ENCODE measurements around the gene CFAP61.

CFAP61 gene

GRCh38 chr20:20364593-20365479, 312.5 kb downstream of the CFAP61 start:
- DNase-seq (ENCODE audit: low spot score), result no peak

GRCh38 chr20:20365480-20366161, 313.3 kb downstream of the CFAP61 start:
- no peak for DNase-seq (ENCODE audit: low spot score)

- DNase-seq (ENCODE audit: low spot score), result no peak
Observed at GRCh38 chr20:20366551-20366875, 314.2 kb downstream of the CFAP61 start.

GRCh38 chr20:20366876-20367574, 314.7 kb downstream of the CFAP61 start:
- DNase-seq (ENCODE audit: low spot score), result no peak

- DNase-seq (ENCODE audit: low spot score), result no peak
Observed at GRCh38 chr20:20367575-20368417, 315.5 kb downstream of the CFAP61 start, which contains the start of gene INSM1. Gene INSM1 (plus strand): TSS chr20:20368104. CDS start chr20:20368268, 164 bp downstream.

GRCh38 chr20:20368418-20369249, 316.3 kb downstream of the CFAP61 start:
- DNase-seq (ENCODE audit: low spot score), result no peak

GRCh38 chr20:20369250-20370093, 317.1 kb downstream of the CFAP61 start:
- DNase-seq (ENCODE audit: low spot score), result no peak

GRCh38 chr20:20370094-20370575, 317.8 kb downstream of the CFAP61 start:
- no peak for DNase-seq (ENCODE audit: low spot score)

GRCh38 chr20:20371083-20371482, 318.8 kb downstream of the CFAP61 start:
- DNase-seq (ENCODE audit: low spot score), result no peak

GRCh38 chr20:20371681-20372080, 319.3 kb downstream of the CFAP61 start:
- no peak for DNase-seq (ENCODE audit: low spot score)

- peak; percentile 81 for DNase-seq (ENCODE audit: low spot score)
Observed at GRCh38 chr20:20373091-20373571, 320.8 kb downstream of the CFAP61 start.

GRCh38 chr20:20375862-20376261, 323.5 kb downstream of the CFAP61 start:
- DNase-seq (ENCODE audit: low spot score), result no peak

- no peak for DNase-seq (ENCODE audit: low spot score)
Observed at GRCh38 chr20:20386192-20386591, 333.9 kb downstream of the CFAP61 start.

GRCh38 chr20:20390393-20390792, 338.1 kb downstream of the CFAP61 start:
- DNase-seq (ENCODE audit: low spot score), result no peak

GRCh38 chr20:20391115-20391514, 338.8 kb downstream of the CFAP61 start:
- DNase-seq (ENCODE audit: low spot score), result no peak

- DNase-seq (ENCODE audit: low spot score), result no peak
Observed at GRCh38 chr20:20391766-20392165, 339.4 kb downstream of the CFAP61 start.

- DNase-seq (ENCODE audit: low spot score), result no peak
Observed at GRCh38 chr20:20393207-20394120, 341.1 kb downstream of the CFAP61 start.

GRCh38 chr20:20395087-20395486, 342.8 kb downstream of the CFAP61 start:
- DNase-seq (ENCODE audit: low spot score), result no peak

All from AG08395 (cell line).